Measurements from ENCODE around the gene AMBN. TPM values are rescaled to one million over a fixed set of nuclear protein-coding genes. Genes with fewer than 3 reads are reported as not detected.

The AMBN gene
- total RNA-seq, 2 experiments from 2014 or later, result not detected

GRCh38 chr4:70613306-70614183 is 21.5 kb downstream of the AMBN start:
- no peak overlapping the region for H3K4me3 Mint-ChIP-seq
- H3K36me3 Mint-ChIP-seq (ENCODE audit: low read depth), result no peaks in the 10 kb centered on the region
- ATAC-seq, result no peak
- H3K27me3 Mint-ChIP-seq (ENCODE audit: low read depth), result peaks cover 32% of the 10 kb centered on the region
- POLR2A ChIA-PET, result no interaction called here
- no peaks in the 10 kb centered on the region for H3K9me3 Mint-ChIP-seq (ENCODE audit: insufficient read depth)
- no peak overlapping the region for H3K27ac Mint-ChIP-seq
- peaks cover 2% of the 10 kb centered on the region for H3K4me1 Mint-ChIP-seq (ENCODE audit: low read depth)
- no peak for DNase-seq
- CTCF ChIA-PET, result interaction anchor here (1.5 to 5.9 kb wide), 3 partner anchors 11 to 38 kb away, joined by 3 to 39 read pairs (median 6); no protein-coding TSS in a partner anchor

- H3K4me3 Mint-ChIP-seq, result no peak overlapping the region
- no peaks in the 10 kb centered on the region for H3K36me3 Mint-ChIP-seq (ENCODE audit: low read depth)
Observed at GRCh38 chr4:70614184-70614555, 22.1 kb downstream of the AMBN start.

GRCh38 chr4:70619288-70619687 is 27.2 kb downstream of the AMBN start:
- Mint-ChIP-seq H3K36me3 (ENCODE audit: low read depth) (no peaks in the 10 kb centered on the region), H3K4me3 (no peak overlapping the region), H3K9me3 (ENCODE audit: insufficient read depth) (no peaks in the 10 kb centered on the region), H3K27ac (no peak overlapping the region), H3K4me1 (ENCODE audit: low read depth) (no peaks in the 10 kb centered on the region), H3K27me3 (ENCODE audit: low read depth) (peaks cover 11% of the 10 kb centered on the region)
- DNase-seq (no peak), ATAC-seq (peak; percentile 66)
- ChIA-PET CTCF (interaction anchor here (0.7 kb wide), 1 partner anchor 85 kb away, joined by 3 read pairs; no protein-coding TSS in a partner anchor), POLR2A (no interaction called here)

More at GRCh38 chr4:70614184-70614555, 22.1 kb downstream of the AMBN start:
- Mint-ChIP-seq H3K27me3 (ENCODE audit: low read depth) (peaks cover 31% of the 10 kb centered on the region), H3K9me3 (ENCODE audit: insufficient read depth) (no peaks in the 10 kb centered on the region), H3K4me1 (ENCODE audit: low read depth) (peaks cover 2% of the 10 kb centered on the region), H3K27ac (no peak overlapping the region)
- CTCF ChIA-PET, result interaction anchor here (1.5 to 5.9 kb wide), 3 partner anchors 11 to 38 kb away, joined by 3 to 39 read pairs (median 6); no protein-coding TSS in a partner anchor
- no peak for ATAC-seq
- POLR2A ChIA-PET, result no interaction called here
- no peak for DNase-seq

GRCh38 chr4:70619778-70620177 is 27.7 kb downstream of the AMBN start:
- POLR2A ChIA-PET, result no interaction called here

GRCh38 chr4:70623323-70623722 is 31.3 kb downstream of the AMBN start:
- ATAC-seq (peak; percentile 66), DNase-seq (peak; percentile 35)
- H3K4me1 Mint-ChIP-seq (ENCODE audit: low read depth), result no peaks in the 10 kb centered on the region
- CTCF ChIA-PET, result no interaction called here
- POLR2A ChIA-PET, result no interaction called here
- H3K36me3 Mint-ChIP-seq (ENCODE audit: low read depth), result no peaks in the 10 kb centered on the region
- H3K9me3 Mint-ChIP-seq (ENCODE audit: insufficient read depth), result no peaks in the 10 kb centered on the region
- H3K4me3 Mint-ChIP-seq, result no peak overlapping the region
- no peaks in the 10 kb centered on the region for H3K27me3 Mint-ChIP-seq (ENCODE audit: low read depth)
- no peak overlapping the region for H3K27ac Mint-ChIP-seq

More at GRCh38 chr4:70619778-70620177, 27.7 kb downstream of the AMBN start:
- ATAC-seq (peak; percentile 20), DNase-seq (no peak)
- Mint-ChIP-seq H3K4me3 (no peak overlapping the region), H3K27ac (no peak overlapping the region), H3K27me3 (ENCODE audit: low read depth) (peaks cover 9% of the 10 kb centered on the region), H3K4me1 (ENCODE audit: low read depth) (no peaks in the 10 kb centered on the region), H3K9me3 (ENCODE audit: insufficient read depth) (no peaks in the 10 kb centered on the region), H3K36me3 (ENCODE audit: low read depth) (no peaks in the 10 kb centered on the region)
- CTCF ChIA-PET, result interaction anchor here (0.7 kb wide), 1 partner anchor 84 kb away, joined by 3 read pairs; no protein-coding TSS in a partner anchor

- no peaks in the 10 kb centered on the region for H3K4me1 Mint-ChIP-seq (ENCODE audit: low read depth)
- H3K9me3 Mint-ChIP-seq (ENCODE audit: insufficient read depth), result no peaks in the 10 kb centered on the region
- peaks cover 3% of the 10 kb centered on the region for H3K27me3 Mint-ChIP-seq (ENCODE audit: low read depth)
- no peak overlapping the region for H3K4me3 Mint-ChIP-seq
- DNase-seq (no peak), ATAC-seq (peak; percentile 73)
- POLR2A ChIA-PET, result no interaction called here
- no peak overlapping the region for H3K27ac Mint-ChIP-seq
- H3K36me3 Mint-ChIP-seq (ENCODE audit: low read depth), result no peaks in the 10 kb centered on the region
- CTCF ChIA-PET, result no interaction called here
Observed at GRCh38 chr4:70624226-70624793, 32.3 kb downstream of the AMBN start.

- ATAC-seq, result no peak
- Mint-ChIP-seq H3K4me3 (no peak overlapping the region), H3K36me3 (ENCODE audit: low read depth) (no peaks in the 10 kb centered on the region), H3K9me3 (ENCODE audit: insufficient read depth) (no peaks in the 10 kb centered on the region), H3K27me3 (ENCODE audit: low read depth) (peaks cover 3% of the 10 kb centered on the region), H3K4me1 (ENCODE audit: low read depth) (no peaks in the 10 kb centered on the region), H3K27ac (no peak overlapping the region)
- DNase-seq, result no peak
- ChIA-PET POLR2A (no interaction called here), CTCF (interaction anchor here (1.0 to 1.5 kb wide), 2 partner anchors 24 to 108 kb away, joined by 3 to 9 read pairs; no protein-coding TSS in a partner anchor)
Observed at GRCh38 chr4:70627620-70628019, 35.6 kb downstream of the AMBN start.

- peaks cover 3% of the 10 kb centered on the region for H3K27me3 Mint-ChIP-seq (ENCODE audit: low read depth)
- no peak within 1 kb of the TSS for H3K4me3 Mint-ChIP-seq
- H3K36me3 Mint-ChIP-seq (ENCODE audit: low read depth), result no peaks in the 10 kb centered on the region
Observed at GRCh38 chr4:70628444-70628843, 36.4 kb downstream of the AMBN start, which contains the start of gene ENAM. Gene ENAM (plus strand): TSS chr4:70628744. CDS start chr4:70629501, 757 bp downstream.

GRCh38 chr4:70629469-70630090 is 37.5 kb downstream of the AMBN start:
- Mint-ChIP-seq H3K4me1 (ENCODE audit: low read depth) (peaks cover 2% of the 10 kb centered on the region), H3K36me3 (ENCODE audit: low read depth) (no peaks in the 10 kb centered on the region), H3K4me3 (no peak overlapping the region), H3K27me3 (ENCODE audit: low read depth) (peaks cover 3% of the 10 kb centered on the region), H3K27ac (no peak overlapping the region), H3K9me3 (ENCODE audit: insufficient read depth) (no peaks in the 10 kb centered on the region)
- no peak for DNase-seq
- ChIA-PET POLR2A (no interaction called here), CTCF (interaction anchor here (0.8 kb wide), 1 partner anchor 74 kb away, joined by 3 read pairs; no protein-coding TSS in a partner anchor)
- no peak for ATAC-seq

More at GRCh38 chr4:70628444-70628843, 36.4 kb downstream of the AMBN start, which contains the start of gene ENAM:
- POLR2A ChIA-PET, result interaction anchor here (0.9 kb wide), 1 partner anchor 10 kb away, joined by 3 read pairs; no protein-coding TSS in a partner anchor
- H3K9me3 Mint-ChIP-seq (ENCODE audit: insufficient read depth), result no peaks in the 10 kb centered on the region
- H3K27ac Mint-ChIP-seq, result no peak within 1 kb of the TSS
- CTCF ChIA-PET, result interaction anchor here (1.1 to 1.5 kb wide), 2 partner anchors 23 to 106 kb away, joined by 3 to 9 read pairs; no protein-coding TSS in a partner anchor
- no peak for ATAC-seq
- no peaks in the 10 kb centered on the region for H3K4me1 Mint-ChIP-seq (ENCODE audit: low read depth)
- DNase-seq, result no peak

- DNase-seq (no peak), ATAC-seq (no peak)
- POLR2A ChIA-PET, result no interaction called here
Observed at GRCh38 chr4:70630162-70630561, 38.1 kb downstream of the AMBN start.

GRCh38 chr4:70632028-70632427 is 40.0 kb downstream of the AMBN start:
- H3K4me1 Mint-ChIP-seq (ENCODE audit: low read depth), result peaks cover 2% of the 10 kb centered on the region
- H3K27ac Mint-ChIP-seq, result no peak overlapping the region
- no peak overlapping the region for H3K4me3 Mint-ChIP-seq
- H3K36me3 Mint-ChIP-seq (ENCODE audit: low read depth), result no peaks in the 10 kb centered on the region
- CTCF ChIA-PET, result no interaction called here
- H3K27me3 Mint-ChIP-seq (ENCODE audit: low read depth), result peaks cover 3% of the 10 kb centered on the region
- DNase-seq, result no peak
- ATAC-seq, result no peak
- H3K9me3 Mint-ChIP-seq (ENCODE audit: insufficient read depth), result no peaks in the 10 kb centered on the region
- POLR2A ChIA-PET, result no interaction called here

More at GRCh38 chr4:70630162-70630561, 38.1 kb downstream of the AMBN start:
- Mint-ChIP-seq H3K9me3 (ENCODE audit: insufficient read depth) (no peaks in the 10 kb centered on the region), H3K27me3 (ENCODE audit: low read depth) (peaks cover 3% of the 10 kb centered on the region), H3K4me1 (ENCODE audit: low read depth) (peaks cover 2% of the 10 kb centered on the region), H3K27ac (no peak overlapping the region), H3K36me3 (ENCODE audit: low read depth) (no peaks in the 10 kb centered on the region), H3K4me3 (no peak overlapping the region)
- CTCF ChIA-PET, result no interaction called here

Measured in activated CD8-positive, alpha-beta T cell treated with anti-CD3 and anti-CD28 coated beads, Interleukin-2, amount 10 ng/mL, durations not matched to agents 7 days and 5 days (primary cell).